IMR-90 (cell line): ENCODE measurements around the gene SLC25A28. TPM values are rescaled to one million over a fixed set of nuclear protein-coding genes. Genes with fewer than 3 reads are reported as not detected.

Experiments used
- ATAC-seq: fragments of 200-7000 bp; cut with Tn5 transposase; 2 replicates; pipeline ENCODE4 v1.9.1; 2020; ENCODE audit warnings: low read depth, mild to moderate bottlenecking, moderate library complexity
- BruUV-seq: library from RNA; stranded (reverse); fragments of 400-500 nt; replicated peaks from 2 replicates; lab custom pipeline; 2021; lab: Mats Ljungman, UMichigan
- CTCF ChIA-PET: fragments of 300-600 bp; formaldehyde crosslinking; extraction: SDS; loops from one replicate; lab custom pipeline; 2021; ENCODE audit warnings: antibody characterized with exemption; lab: Yijun Ruan, JAX
- POLR2A ChIA-PET: fragments of 300-600 bp; sonication (Branson Sonifier 250); formaldehyde crosslinking; loops from one replicate; lab custom pipeline; 2022; ENCODE audit warnings: antibody characterized with exemption; ENCODE audit not compliant: unreplicated experiment; lab: Charles Lee
- DNase-seq: peaks from one replicate; pipeline ENCODE4 v3.0.0; 2013
- H2AFZ ChIP-seq: replicated peaks from 2 replicates; pipeline ENCODE3; 2013; ENCODE audit warnings: low read length, mild to moderate bottlenecking; ENCODE audit not compliant: poor library complexity
- H2AK5ac ChIP-seq: 2 replicates; pipeline ENCODE4 v1.6.1; 2013; ENCODE audit warnings: low read depth, low read length, inconsistent platforms
- H2AK9ac ChIP-seq: replicated peaks from 2 replicates; pipeline ENCODE3; 2013; ENCODE audit warnings: mild to moderate bottlenecking, low read depth, low read length, moderate library complexity; ENCODE audit not compliant: poor library complexity
- H2BK120ac ChIP-seq: 2 replicates; pipeline ENCODE4 v1.6.1; 2013; ENCODE audit warnings: low read depth, low read length, inconsistent platforms
- H2BK15ac ChIP-seq: 3 replicates; pipeline ENCODE4 v1.6.1; 2013; ENCODE audit warnings: low read depth, low read length, inconsistent platforms
- H2BK20ac ChIP-seq: 2 replicates; pipeline ENCODE4 v1.6.1; 2013; ENCODE audit warnings: low read depth, mild to moderate bottlenecking, inconsistent platforms, low read length, moderate library complexity
- H2BK5ac ChIP-seq: 2 replicates; pipeline ENCODE4 v1.6.1; 2013; ENCODE audit warnings: mild to moderate bottlenecking, low read depth, low read length, inconsistent platforms; ENCODE audit not compliant: poor library complexity, severe bottlenecking
- H3K14ac ChIP-seq: replicated peaks from 2 replicates; pipeline ENCODE4 v1.6.1; 2013; ENCODE audit warnings: low read depth, low read length, inconsistent platforms
- H3K18ac ChIP-seq: 2 replicates; pipeline ENCODE4 v1.6.1; 2013; ENCODE audit warnings: low read depth, low read length, control low read depth
- H3K23ac ChIP-seq: 2 replicates; pipeline ENCODE4 v1.6.1; 2013; ENCODE audit warnings: low read depth, low read length, inconsistent platforms
- H3K27ac ChIP-seq: 2 replicates; pipeline ENCODE4 v1.5.1; 2013; ENCODE audit warnings: mild to moderate bottlenecking, control low read depth, low read length; ENCODE audit not compliant: insufficient read depth
- H3K27me3 ChIP-seq: 2 replicates; pipeline ENCODE4 v1.6.1; 2013; ENCODE audit warnings: low read length; ENCODE audit not compliant: control insufficient read depth, insufficient read depth
- H3K36me3 ChIP-seq: 2 replicates; pipeline ENCODE4 v1.6.1; 2013; ENCODE audit warnings: low read length, mixed read lengths; ENCODE audit not compliant: control insufficient read depth, insufficient read depth
- H3K4ac ChIP-seq: 2 replicates; pipeline ENCODE4 v1.6.1; 2013; ENCODE audit warnings: low read depth, low read length, inconsistent platforms
- H3K4me1 ChIP-seq: 2 replicates; pipeline ENCODE4 v1.6.1; 2013; ENCODE audit warnings: low read length, mixed read lengths; ENCODE audit not compliant: control insufficient read depth, insufficient read depth
- H3K4me2 ChIP-seq: 2 replicates; pipeline ENCODE4 v1.6.1; 2013; ENCODE audit warnings: low read depth, mild to moderate bottlenecking, control low read depth, low read length, moderate library complexity
- H3K4me3 ChIP-seq: 2 replicates; pipeline ENCODE4 v1.5.1; 2013; ENCODE audit warnings: low read depth, mild to moderate bottlenecking, control low read depth, low read length, moderate library complexity; ENCODE audit not compliant: insufficient read depth
- H3K56ac ChIP-seq: 2 replicates; pipeline ENCODE4 v1.6.1; 2013; ENCODE audit warnings: low read length, inconsistent platforms; ENCODE audit not compliant: insufficient read depth; ENCODE audit errors: extremely low read depth
- H3K79me1 ChIP-seq, 2 experiments: 2 replicates each; pipeline ENCODE4 v1.6.1; 2013; ENCODE audit warnings: low read length in 2 of 2, inconsistent platforms in 1 of 2, low read depth in 1 of 2
- H3K9ac ChIP-seq: 2 replicates; pipeline ENCODE4 v1.6.1; 2013; ENCODE audit warnings: low read depth, low read length, control low read depth
- H3K9me1 ChIP-seq: 2 replicates; pipeline ENCODE4 v1.6.1; 2013; ENCODE audit warnings: low read length, inconsistent platforms; ENCODE audit not compliant: insufficient read depth
- H3K9me3 ChIP-seq: 2 replicates; pipeline ENCODE4 v1.6.1; 2013; ENCODE audit warnings: low read length; ENCODE audit not compliant: control insufficient read depth, insufficient read depth
- H4K20me1 ChIP-seq: 2 replicates; pipeline ENCODE4 v1.6.1; 2013; ENCODE audit warnings: low read length, inconsistent platforms; ENCODE audit not compliant: insufficient read depth
- H4K5ac ChIP-seq: 2 replicates; pipeline ENCODE4 v1.6.1; 2013; ENCODE audit warnings: mild to moderate bottlenecking, low read depth, low read length, control low read depth
- H4K8ac ChIP-seq, 2 experiments: 2 replicates each; pipeline ENCODE4 v1.6.1; 2013; ENCODE audit warnings: low read depth in 2 of 2, low read length in 2 of 2, control low read depth in 1 of 2, inconsistent platforms in 1 of 2
- H4K91ac ChIP-seq: 2 replicates; pipeline ENCODE4 v1.6.1; 2013; ENCODE audit warnings: low read depth, low read length, inconsistent platforms; ENCODE audit not compliant: insufficient read depth
- BHLHE40 ChIP-seq: fragments of 150-350 bp; IDR thresholded peaks from 2 replicates; pipeline ENCODE4 v1.6.1; 2016; ENCODE audit warnings: mild to moderate bottlenecking, low read depth, low read length
- CEBPB ChIP-seq: IDR thresholded peaks from 2 replicates; pipeline ENCODE4 v1.6.1; 2012; ENCODE audit warnings: low read depth, low read length, improper control_type of control experiment
- CHD1 ChIP-seq: IDR thresholded peaks from 2 replicates; pipeline ENCODE4 v1.6.1; 2012; ENCODE audit warnings: low read depth, low read length, improper control_type of control experiment
- CTCF ChIP-seq: conservative IDR thresholded peaks from 2 replicates; pipeline ENCODE4 v1.5.1; 2012; ENCODE audit warnings: mild to moderate bottlenecking, low read depth, low read length, improper control_type of control experiment
- ELK1 ChIP-seq: fragments of 150-350 bp; IDR thresholded peaks from 2 replicates; pipeline ENCODE4 v1.6.1; 2016; ENCODE audit warnings: low read depth, mild to moderate bottlenecking, low read length, moderate library complexity, borderline replicate concordance
- FOS ChIP-seq: fragments of 150-350 bp; IDR thresholded peaks from 2 replicates; pipeline ENCODE4 v1.6.1; 2016; ENCODE audit warnings: low read depth, low read length
- MAFK ChIP-seq: IDR thresholded peaks from 2 replicates; pipeline ENCODE4 v1.6.1; 2012; ENCODE audit warnings: low read depth, low read length, improper control_type of control experiment
- MAZ ChIP-seq: IDR thresholded peaks from 2 replicates; pipeline ENCODE4 v1.6.1; 2012; ENCODE audit warnings: low read depth, mild to moderate bottlenecking, low read length, improper control_type of control experiment, moderate library complexity, borderline replicate concordance
- MXI1 ChIP-seq: IDR thresholded peaks from 2 replicates; pipeline ENCODE4 v1.6.1; 2012; ENCODE audit warnings: low read depth, mild to moderate bottlenecking, low read length, moderate library complexity, borderline replicate concordance
- NFE2L2 ChIP-seq: fragments of 150-350 bp; IDR thresholded peaks from 2 replicates; pipeline ENCODE4 v1.6.1; 2016; ENCODE audit warnings: low read depth, mild to moderate bottlenecking, low read length
- POLR2A ChIP-seq: IDR thresholded peaks from 2 replicates; pipeline ENCODE4 v1.6.1; 2012; ENCODE audit warnings: mild to moderate bottlenecking, low read depth, low read length
- RAD21 ChIP-seq: IDR thresholded peaks from 2 replicates; pipeline ENCODE4 v1.6.1; 2012; ENCODE audit warnings: low read length, improper control_type of control experiment
- RCOR1 ChIP-seq: IDR thresholded peaks from 2 replicates; pipeline ENCODE4 v1.6.1; 2012; ENCODE audit warnings: mild to moderate bottlenecking, low read length, improper control_type of control experiment; ENCODE audit not compliant: insufficient replicate concordance
- RFX5 ChIP-seq: IDR thresholded peaks from 2 replicates; pipeline ENCODE4 v1.8.0; 2012; ENCODE audit warnings: low read depth, mild to moderate bottlenecking, low read length, moderate library complexity
- SMC3 ChIP-seq: fragments of 150-350 bp; IDR thresholded peaks from 2 replicates; pipeline ENCODE4 v1.6.1; 2016; ENCODE audit warnings: low read depth, mild to moderate bottlenecking, antibody characterized with exemption, low read length, moderate library complexity
- USF2 ChIP-seq: fragments of 150-350 bp; IDR thresholded peaks from 2 replicates; pipeline ENCODE4 v1.6.1; 2017; ENCODE audit warnings: mild to moderate bottlenecking, antibody characterized with exemption, low read length, low read depth
- WGBS, 2 experiments: methylation state at CpG; one replicate each; pipeline versions ENCODE4 v1.1.5 to v1.1.7; 2013; ENCODE audit warnings: missing lambda C conversion rate in 2 of 2; ENCODE audit not compliant: insufficient read length in 1 of 2; ENCODE audit errors: extremely low coverage in 2 of 2; 5-methylcytosine and 5-hydroxymethylcytosine counted together
- dilution Hi-C: fragments of 300-500 bp; cut with HindIII; formaldehyde crosslinking; loops from one replicate; pipeline ENCODE4 v1.14.3; 2018; ENCODE audit warnings: low sequenced_read_pairs; ENCODE audit not compliant: unreplicated experiment
- in situ Hi-C: fragments of 300-500 bp; cut with MboI; formaldehyde crosslinking; loops from 3 replicates; pipeline ENCODE4 v1.14.3; 2019; ENCODE audit warnings: low sequenced_read_pairs, inconsistent platforms, mixed read lengths
- intact Hi-C: fragments of 100-400 bp; cut with micrococcal nuclease; formaldehyde crosslinking; loops from 2 replicates; pipeline ENCODE4 v1.10.0; 2022
- polyA plus RNA-seq, 3 experiments: library from polyadenylated mRNA; depleted of rRNA; stranded (reverse); fragments of >200 nt; gene quantifications; 2 replicates each; pipeline ENCODE4 v1.2.3, GENCODE V29; 2012; ENCODE audit warnings: low replicate concordance in 1 of 3
- total RNA-seq: library from RNA; depleted of rRNA; stranded (reverse); fragments of >200 nt; gene quantifications from 2 replicates; pipeline ENCODE4 v1.2.3, GENCODE V29; 2012

The SLC25A28 gene
- total and polyA plus RNA-seq, 2 of the 4 experiments (the other 2 are of a cell fraction) = 13.1 to 29.8 TPM

GRCh38 chr10:99661377-99661763 lies 41.1 kb upstream of the SLC25A28 start:
- H3K4ac ChIP-seq = no peak overlapping the region
- peaks cover 20 to 45% of the 10 kb centered on the region in 2 experiments for H3K79me1 ChIP-seq
- no peak overlapping the region for H3K4me3 ChIP-seq
- BruUV-seq = no TSS peak
- H4K8ac ChIP-seq = no peak overlapping the region
- peak overlapping the region; percentile 81 for H2BK5ac ChIP-seq
- CTCF ChIA-PET = interaction anchor here (1.4 kb wide), 1 partner anchor 31 kb away, joined by 3 read pairs; no protein-coding TSS in a partner anchor
- H3K56ac ChIP-seq = no peak overlapping the region
- H3K4me1 ChIP-seq = peaks cover 5% of the 10 kb centered on the region; the same call in 1 of the 2 replicates
- H2AK5ac ChIP-seq = no peak overlapping the region
- in situ Hi-C loops = no loop called here
- TF ChIP-seq CEBPB (peak; percentile 87), SMC3 (no peak), NFE2L2 (peak; percentile 46; the same call in 1 of the 2 replicates), RFX5 (no peak), RAD21 (0 out of 2 replicates have a peak, but pooled peaks have one; percentile 5), POLR2A (peak; percentile 84), FOS (peak; percentile 87), CHD1 (no peak), CTCF (no peak), BHLHE40 (peak; percentile 50; the same call in 1 of the 2 replicates), USF2 (no peak), MXI1 (no peak), RCOR1 (no peak), ELK1 (no peak), MAZ (no peak), MAFK (peak; percentile 58; the same call in 1 of the 2 replicates)
- no peaks in the 10 kb centered on the region for H3K27me3 ChIP-seq
- no peak overlapping the region for H4K91ac ChIP-seq
- H2AFZ ChIP-seq = no peak overlapping the region
- H3K27ac ChIP-seq = no peak overlapping the region
- H3K36me3 ChIP-seq = peaks cover 10% of the 10 kb centered on the region
- dilution Hi-C loops = no loop called here
- no peak overlapping the region for H2AK9ac ChIP-seq
- DNase-seq (peak; percentile 93), ATAC-seq (peak; percentile 8)
- peak overlapping the region; percentile 35; the same call in 1 of the 2 replicates for H3K23ac ChIP-seq
- no peaks in the 10 kb centered on the region; the same call in 1 of the 2 replicates for H4K20me1 ChIP-seq
- no peak overlapping the region for H3K14ac ChIP-seq
- H3K18ac ChIP-seq = no peak overlapping the region
- H3K9me1 ChIP-seq = peaks cover 13% of the 10 kb centered on the region
- no peaks in the 10 kb centered on the region for H3K9me3 ChIP-seq
- no peak overlapping the region for H3K9ac ChIP-seq
- H3K4me2 ChIP-seq = peak overlapping the region; percentile 77
- no peak overlapping the region for H2BK120ac ChIP-seq
- WGBS, 2 experiments = 0% methylated on average over 2 of the region's 6 CpGs; no CpG with 5 or more reads in 1 of the 2 experiments
- H2BK15ac ChIP-seq = no peak overlapping the region
- POLR2A ChIA-PET = no interaction called here
- intact Hi-C loops = loop anchor here (5.0 kb wide), 1 partner anchor 39 kb away; the partner anchor contains the start of gene SLC25A28
- H4K5ac ChIP-seq = no peak overlapping the region
- no peak overlapping the region for H2BK20ac ChIP-seq
